Measurements from ENCODE around the gene TYMP. TPM values are rescaled to one million over a fixed set of nuclear protein-coding genes. Genes with fewer than 3 reads are reported as not detected.

TYMP gene
- total RNA-seq, 1 donor from 2014 or later = 56.6 TPM

GRCh38 chr22:50488006-50488677, 41.7 kb downstream of the TYMP start:
- TF ChIP-seq, protein P1, sequence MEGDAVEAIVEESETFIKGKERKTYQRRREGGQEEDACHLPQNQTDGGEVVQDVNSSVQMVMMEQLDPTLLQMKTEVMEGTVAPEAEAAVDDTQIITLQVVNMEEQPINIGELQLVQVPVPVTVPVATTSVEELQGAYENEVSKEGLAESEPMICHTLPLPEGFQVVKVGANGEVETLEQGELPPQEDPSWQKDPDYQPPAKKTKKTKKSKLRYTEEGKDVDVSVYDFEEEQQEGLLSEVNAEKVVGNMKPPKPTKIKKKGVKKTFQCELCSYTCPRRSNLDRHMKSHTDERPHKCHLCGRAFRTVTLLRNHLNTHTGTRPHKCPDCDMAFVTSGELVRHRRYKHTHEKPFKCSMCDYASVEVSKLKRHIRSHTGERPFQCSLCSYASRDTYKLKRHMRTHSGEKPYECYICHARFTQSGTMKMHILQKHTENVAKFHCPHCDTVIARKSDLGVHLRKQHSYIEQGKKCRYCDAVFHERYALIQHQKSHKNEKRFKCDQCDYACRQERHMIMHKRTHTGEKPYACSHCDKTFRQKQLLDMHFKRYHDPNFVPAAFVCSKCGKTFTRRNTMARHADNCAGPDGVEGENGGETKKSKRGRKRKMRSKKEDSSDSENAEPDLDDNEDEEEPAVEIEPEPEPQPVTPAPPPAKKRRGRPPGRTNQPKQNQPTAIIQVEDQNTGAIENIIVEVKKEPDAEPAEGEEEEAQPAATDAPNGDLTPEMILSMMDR (IDR thresholded peaks at IDR 0.05; ENCODE audit: insufficient read depth, low read length, severe bottlenecking) = no peak
- no peak for DNase-seq (ENCODE audit: low read depth)
- Histone ChIP-seq H3K36me3 (ENCODE audit: control insufficient read depth, insufficient read depth, low read length) (peaks cover 1% of the 10 kb centered on the region), H3K4me3 (ENCODE audit: low read depth, low read length) (no peak overlapping the region), H3K27me3 (ENCODE audit: control insufficient read depth, insufficient read depth, low read length) (peaks cover 4% of the 10 kb centered on the region)
- no peak for FAIRE-seq

DNA sequence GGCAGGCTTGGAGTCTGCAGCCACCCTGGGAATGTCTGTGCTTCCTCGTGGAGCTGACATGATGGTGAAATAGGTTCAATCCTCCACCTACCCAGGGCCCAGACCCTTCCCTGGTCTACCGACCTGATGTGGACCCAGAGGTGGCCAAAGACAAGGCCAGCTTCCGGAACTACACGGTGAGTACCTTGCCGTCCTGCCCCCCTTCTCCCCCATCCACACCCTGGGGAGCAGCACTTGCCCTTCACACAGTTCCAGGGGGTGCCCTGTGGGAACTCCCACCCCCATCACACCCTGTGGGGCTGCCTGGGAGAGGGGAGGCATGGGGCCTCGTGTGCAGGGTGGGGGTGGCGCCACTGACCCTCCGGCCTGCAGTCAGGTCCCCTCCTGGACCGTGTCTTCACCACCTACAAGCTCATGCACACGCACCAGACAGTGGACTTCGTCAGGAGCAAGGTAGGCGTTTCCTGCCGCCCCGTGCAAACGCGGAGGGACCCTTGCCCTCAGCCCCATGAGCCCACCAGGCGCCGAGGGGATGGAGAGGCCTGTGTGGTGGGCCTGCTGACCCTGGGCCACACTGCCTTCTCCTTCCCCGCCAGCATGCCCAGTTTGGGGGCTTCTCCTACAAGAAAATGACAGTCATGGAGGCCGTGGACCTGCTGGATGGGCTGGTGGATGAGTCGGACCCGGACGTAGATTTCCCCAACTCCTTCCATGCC, 42.4 kb downstream of the TYMP start:
- FAIRE-seq = no peak
- DNase-seq (ENCODE audit: low read depth) = no peak
- H3K36me3 ChIP-seq (ENCODE audit: control insufficient read depth, insufficient read depth, low read length) = peaks cover 6% of the 10 kb centered on the region
- TF ChIP-seq, protein P1 (IDR thresholded peaks at IDR 0.05; ENCODE audit: insufficient read depth, low read length, severe bottlenecking) = no peak
- no peak overlapping the region for H3K4me3 ChIP-seq (ENCODE audit: low read depth, low read length)
- peaks cover 4% of the 10 kb centered on the region for H3K27me3 ChIP-seq (ENCODE audit: control insufficient read depth, insufficient read depth, low read length)

GRCh38 chr22:50486561-50487289, 43.1 kb downstream of the TYMP start, which contains the start of gene MIOX:
MIOX (plus strand) TSS chr22:50486859; CDS start chr22:50486898, 39 bp downstream.
- Histone ChIP-seq H3K36me3 (ENCODE audit: control insufficient read depth, insufficient read depth, low read length) (peaks cover 6% of the 10 kb centered on the region), H3K27me3 (ENCODE audit: control insufficient read depth, insufficient read depth, low read length) (peaks cover 4% of the 10 kb centered on the region), H3K4me3 (ENCODE audit: low read depth, low read length) (no peak within 1 kb of the TSS)
- TF ChIP-seq, protein P1 (IDR thresholded peaks at IDR 0.05; ENCODE audit: insufficient read depth, low read length, severe bottlenecking) = no peak
- FAIRE-seq (no peak), DNase-seq (ENCODE audit: low read depth) (no peak)

DNA sequence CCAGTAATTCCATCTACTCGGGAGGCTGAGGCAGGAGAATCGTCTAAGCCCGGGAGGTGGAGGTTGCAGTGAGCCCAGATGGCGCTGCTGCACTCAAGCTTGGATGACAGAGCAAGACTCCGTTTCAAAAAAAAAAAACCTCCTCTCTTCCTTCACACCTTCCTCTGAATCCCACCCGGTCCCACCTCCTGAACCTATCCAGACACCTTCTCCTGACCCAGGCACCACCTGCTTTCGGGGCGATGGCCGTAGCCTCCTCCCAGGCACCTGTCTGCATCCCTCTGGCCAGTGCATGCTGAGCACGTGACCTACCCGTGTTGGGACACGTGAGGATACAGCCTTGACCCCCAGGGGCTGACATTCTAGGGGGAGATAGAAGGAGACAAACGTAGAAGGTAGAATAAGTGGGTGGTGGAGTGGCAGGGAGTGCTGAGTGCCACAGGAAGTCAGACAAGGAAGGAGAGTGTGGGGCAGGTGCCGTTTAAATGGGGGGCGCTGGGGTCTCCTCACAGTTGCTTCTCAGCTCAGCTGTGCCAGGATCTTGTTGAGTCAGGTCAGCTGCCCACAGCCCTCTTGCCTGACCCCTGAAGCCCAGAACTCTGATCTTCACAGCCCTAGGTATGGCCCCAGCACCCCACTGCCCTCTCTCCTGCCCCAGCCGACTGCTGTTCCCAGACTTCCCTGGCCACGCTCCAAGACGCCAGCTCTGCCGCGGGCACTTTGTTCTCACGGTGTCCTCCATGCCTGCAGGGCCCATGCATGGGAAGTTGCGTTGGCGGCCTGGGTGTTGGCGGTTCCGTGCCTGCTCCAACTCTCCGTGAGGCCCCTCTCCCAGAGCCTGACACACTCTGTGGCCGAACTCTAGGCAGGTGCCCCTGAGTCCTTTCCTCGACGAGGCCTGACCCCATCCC, 44.3 kb downstream of the TYMP start:
- H3K36me3 ChIP-seq (ENCODE audit: control insufficient read depth, insufficient read depth, low read length) = peaks cover 6% of the 10 kb centered on the region
- FAIRE-seq = no peak
- H3K27me3 ChIP-seq (ENCODE audit: control insufficient read depth, insufficient read depth, low read length) = peaks cover 4% of the 10 kb centered on the region
- no peak overlapping the region for H3K4me3 ChIP-seq (ENCODE audit: low read depth, low read length)
- no peak for DNase-seq (ENCODE audit: low read depth)
- TF ChIP-seq, protein P1 (IDR thresholded peaks at IDR 0.05; ENCODE audit: insufficient read depth, low read length, severe bottlenecking) = peak; percentile 13

All from bronchial epithelial cell (primary cell).